ENCODE measurements around the gene WNK2.

DNA sequence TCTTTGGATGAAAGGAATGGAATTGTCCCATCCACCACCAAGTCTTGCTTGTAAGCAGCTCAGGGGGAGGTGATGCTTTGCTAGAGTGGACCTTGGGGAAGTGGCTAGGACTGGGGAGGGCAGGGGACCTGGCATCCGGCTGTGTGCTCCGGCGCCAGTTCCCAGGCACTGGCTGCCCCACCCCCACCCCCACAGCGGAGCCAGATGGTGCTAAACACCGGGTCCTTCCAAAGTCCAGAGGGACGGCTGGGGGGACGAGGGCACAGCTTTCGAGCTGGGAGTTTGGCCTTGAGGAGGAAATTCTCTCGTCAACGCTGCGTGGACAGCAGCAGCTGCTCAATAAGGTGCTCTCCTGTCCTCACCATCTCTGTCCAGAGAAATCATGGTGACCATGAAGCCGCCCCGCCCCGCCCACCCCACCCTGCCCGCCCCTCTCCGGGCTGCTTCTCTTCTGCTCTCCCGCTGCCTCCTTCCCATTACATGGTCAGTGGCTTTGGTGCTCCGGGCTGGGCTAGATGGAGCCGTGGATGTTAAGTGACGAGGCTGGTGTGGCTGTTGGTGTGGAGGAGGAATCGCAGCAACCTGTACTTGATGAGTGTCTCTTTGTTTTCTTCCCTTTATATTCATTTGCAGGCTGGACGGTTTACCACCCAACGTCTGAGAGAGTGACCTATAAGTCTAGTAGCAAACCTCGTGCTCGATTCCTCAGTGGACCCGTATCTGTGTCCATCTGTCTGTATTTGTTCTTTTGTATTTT, 115.7 kb downstream of the WNK2 start:
- TF ChIP-seq, protein P1, sequence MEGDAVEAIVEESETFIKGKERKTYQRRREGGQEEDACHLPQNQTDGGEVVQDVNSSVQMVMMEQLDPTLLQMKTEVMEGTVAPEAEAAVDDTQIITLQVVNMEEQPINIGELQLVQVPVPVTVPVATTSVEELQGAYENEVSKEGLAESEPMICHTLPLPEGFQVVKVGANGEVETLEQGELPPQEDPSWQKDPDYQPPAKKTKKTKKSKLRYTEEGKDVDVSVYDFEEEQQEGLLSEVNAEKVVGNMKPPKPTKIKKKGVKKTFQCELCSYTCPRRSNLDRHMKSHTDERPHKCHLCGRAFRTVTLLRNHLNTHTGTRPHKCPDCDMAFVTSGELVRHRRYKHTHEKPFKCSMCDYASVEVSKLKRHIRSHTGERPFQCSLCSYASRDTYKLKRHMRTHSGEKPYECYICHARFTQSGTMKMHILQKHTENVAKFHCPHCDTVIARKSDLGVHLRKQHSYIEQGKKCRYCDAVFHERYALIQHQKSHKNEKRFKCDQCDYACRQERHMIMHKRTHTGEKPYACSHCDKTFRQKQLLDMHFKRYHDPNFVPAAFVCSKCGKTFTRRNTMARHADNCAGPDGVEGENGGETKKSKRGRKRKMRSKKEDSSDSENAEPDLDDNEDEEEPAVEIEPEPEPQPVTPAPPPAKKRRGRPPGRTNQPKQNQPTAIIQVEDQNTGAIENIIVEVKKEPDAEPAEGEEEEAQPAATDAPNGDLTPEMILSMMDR (IDR thresholded peaks at IDR 0.05): no peak
- TF ChIP-seq POLR2A (IDR thresholded peaks at IDR 0.05): no peak

All from adrenal gland (tissue), 5 donors.